ENCODE data around the gene NUBPL.
"Not testable (repeated sequence)": the region's sequence is repeated elsewhere in the genome, so short reads cannot be mapped to it uniquely, and the experiment has no call there.

NUBPL gene

DNA sequence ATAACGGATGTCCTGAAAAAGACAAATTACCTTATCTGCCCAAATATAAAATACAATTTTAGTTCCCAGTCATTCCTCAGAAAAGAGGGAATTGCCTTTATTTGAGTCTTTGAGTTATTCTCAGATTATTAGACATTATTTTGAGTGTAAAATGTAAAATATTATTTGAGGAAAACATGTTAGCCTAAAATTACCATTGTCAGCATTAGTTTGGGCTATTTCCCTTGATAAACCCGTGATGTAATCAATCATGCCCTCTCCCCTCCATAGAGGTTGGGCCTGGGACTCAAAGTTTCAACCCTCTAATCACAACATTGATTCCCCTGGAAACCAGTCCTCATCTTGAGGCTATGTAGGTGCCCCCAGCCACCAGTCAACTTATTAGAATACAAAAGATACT lies 213.4 kb downstream of the NUBPL start:
- Mint-ChIP-seq H3K27me3 (no peaks in the 10 kb centered on the region), H3K4me3 (no peak overlapping the region), H3K36me3 (peaks cover 26% of the 10 kb centered on the region), H3K4me1 (no peaks in the 10 kb centered on the region), H3K27ac (no peak overlapping the region), H3K9me3 (no peaks in the 10 kb centered on the region)

- Mint-ChIP-seq H3K4me1 (no peaks in the 10 kb centered on the region), H3K4me3 (no peak overlapping the region), H3K27ac (no peak overlapping the region), H3K27me3 (no peaks in the 10 kb centered on the region), H3K9me3 (peaks cover 7% of the 10 kb centered on the region), H3K36me3 (peaks cover 32% of the 10 kb centered on the region)
Measured at GRCh38 chr14:31777312-31777711, 216.1 kb downstream of the NUBPL start.

GRCh38 chr14:31781578-31781977 lies 220.4 kb downstream of the NUBPL start:
- Mint-ChIP-seq H3K27ac (no peak overlapping the region), H3K27me3 (no peaks in the 10 kb centered on the region), H3K9me3 (peaks cover 7% of the 10 kb centered on the region)

DNA sequence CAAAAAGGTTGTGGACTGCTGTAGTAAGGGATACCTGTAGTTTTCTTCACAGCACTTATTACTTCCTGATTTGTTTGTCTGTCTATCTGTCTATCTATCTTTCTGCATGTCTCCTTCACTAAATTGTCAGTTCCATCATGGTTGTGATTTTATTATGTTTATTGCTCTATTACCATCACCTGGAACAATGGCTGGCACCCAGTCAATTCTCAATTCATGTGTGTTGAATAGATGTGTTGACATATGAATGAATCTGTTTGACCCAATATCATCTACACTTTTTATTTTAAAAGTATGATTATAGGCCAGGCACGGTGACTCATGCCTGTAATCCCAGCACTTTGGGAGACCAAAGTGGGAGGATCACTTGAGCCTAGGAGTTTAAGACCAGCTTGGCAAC lies 224.4 kb downstream of the NUBPL start:
- H3K27ac Mint-ChIP-seq, result no peak overlapping the region
- no peak overlapping the region for H3K4me3 Mint-ChIP-seq
- H3K36me3 Mint-ChIP-seq, result peaks cover 20% of the 10 kb centered on the region
- H3K4me1 Mint-ChIP-seq, result no peaks in the 10 kb centered on the region
- peaks cover 7% of the 10 kb centered on the region for H3K9me3 Mint-ChIP-seq
- no peaks in the 10 kb centered on the region for H3K27me3 Mint-ChIP-seq

More at GRCh38 chr14:31781578-31781977, 220.4 kb downstream of the NUBPL start:
- H3K4me1 Mint-ChIP-seq, result no peaks in the 10 kb centered on the region
- H3K4me3 Mint-ChIP-seq, result no peak overlapping the region
- peaks cover 19% of the 10 kb centered on the region for H3K36me3 Mint-ChIP-seq

- Mint-ChIP-seq H3K27ac (no peak overlapping the region), H3K9me3 (no peaks in the 10 kb centered on the region), H3K4me1 (no peaks in the 10 kb centered on the region), H3K36me3 (peaks cover 13% of the 10 kb centered on the region), H3K4me3 (no peak overlapping the region), H3K27me3 (no peaks in the 10 kb centered on the region)
Measured at GRCh38 chr14:31787377-31787776, 226.2 kb downstream of the NUBPL start.

DNA sequence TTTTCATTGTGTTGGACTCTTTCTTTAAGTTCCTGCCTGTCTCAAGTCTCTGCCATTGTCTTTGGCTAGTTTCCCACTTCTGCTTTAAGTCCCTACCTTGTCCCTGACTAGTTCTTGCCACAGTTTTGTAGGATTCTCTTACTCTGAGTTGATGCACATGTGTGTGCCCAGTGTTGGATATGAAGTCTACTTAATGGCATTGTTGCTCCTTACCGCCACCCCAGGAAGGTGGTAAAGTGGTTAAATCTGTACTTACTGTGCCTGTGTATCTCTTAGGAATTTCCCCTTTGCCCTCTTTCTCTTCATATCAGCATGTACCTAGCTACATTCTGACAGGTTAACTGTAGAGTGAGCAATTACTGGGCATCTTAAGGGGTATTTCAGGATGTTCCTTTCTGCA lies 227.1 kb downstream of the NUBPL start:
- H3K9me3 Mint-ChIP-seq, result peaks cover 2% of the 10 kb centered on the region
- H3K4me3 Mint-ChIP-seq, result no peak overlapping the region
- no peaks in the 10 kb centered on the region for H3K4me1 Mint-ChIP-seq
- no peaks in the 10 kb centered on the region for H3K27me3 Mint-ChIP-seq
- peaks cover 18% of the 10 kb centered on the region for H3K36me3 Mint-ChIP-seq
- no peak overlapping the region for H3K27ac Mint-ChIP-seq

- no peaks in the 10 kb centered on the region for H3K27me3 Mint-ChIP-seq
- H3K27ac Mint-ChIP-seq, result no peak overlapping the region
- H3K36me3 Mint-ChIP-seq, result peaks cover 15% of the 10 kb centered on the region
- no peak overlapping the region for H3K4me3 Mint-ChIP-seq
- H3K9me3 Mint-ChIP-seq, result peaks cover 4% of the 10 kb centered on the region
- no peaks in the 10 kb centered on the region for H3K4me1 Mint-ChIP-seq
Measured at GRCh38 chr14:31792726-31793125, 231.5 kb downstream of the NUBPL start.

DNA sequence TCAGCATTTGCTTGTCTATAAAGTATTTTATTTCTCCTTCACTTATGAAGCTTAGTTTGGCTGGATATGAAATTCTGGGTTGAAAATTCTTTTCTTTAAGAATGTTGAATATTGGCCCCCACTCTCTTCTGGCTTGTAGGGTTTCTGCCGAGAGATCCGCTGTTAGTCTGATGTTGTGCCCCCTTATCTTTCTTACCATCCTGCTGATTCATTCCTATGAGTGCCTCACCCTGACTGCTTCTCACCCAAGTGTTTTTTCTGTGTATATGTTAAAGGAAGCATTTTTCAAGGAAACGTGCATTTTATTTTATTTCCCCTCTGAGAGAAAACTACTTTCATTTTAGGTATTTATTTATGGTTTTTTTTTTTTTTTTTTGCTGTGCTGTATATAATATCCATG lies 236.7 kb downstream of the NUBPL start:
- H3K4me1 Mint-ChIP-seq, H3K27ac Mint-ChIP-seq, H3K4me3 Mint-ChIP-seq, H3K27me3 Mint-ChIP-seq: not testable (repeated sequence)
- Mint-ChIP-seq H3K9me3 (peaks cover 11% of the 10 kb centered on the region), H3K36me3 (peaks cover 35% of the 10 kb centered on the region)

DNA sequence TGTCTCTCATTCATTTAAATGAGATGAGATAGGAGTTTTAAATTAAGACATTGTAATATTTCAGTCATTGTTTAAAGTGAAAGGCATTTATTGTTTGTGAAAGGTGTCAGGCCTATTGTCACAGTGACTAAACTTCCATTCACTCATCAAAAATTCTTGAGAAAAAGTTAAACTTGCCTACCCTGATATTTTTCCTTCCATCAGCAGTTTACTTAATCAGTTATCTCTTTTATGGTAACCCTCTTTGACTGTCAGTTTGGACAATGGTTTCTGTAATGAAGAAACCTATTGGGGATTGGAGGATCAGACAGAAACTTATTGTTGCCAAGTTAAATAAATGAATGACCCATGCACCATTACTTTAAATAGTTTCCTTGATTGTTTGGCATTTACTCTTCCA lies 241.6 kb downstream of the NUBPL start:
- peaks cover 24% of the 10 kb centered on the region for H3K9me3 Mint-ChIP-seq
- H3K4me3 Mint-ChIP-seq, result no peak overlapping the region
- no peak overlapping the region for H3K27ac Mint-ChIP-seq
- no peaks in the 10 kb centered on the region for H3K27me3 Mint-ChIP-seq
- H3K4me1 Mint-ChIP-seq, result no peaks in the 10 kb centered on the region
- H3K36me3 Mint-ChIP-seq, result peaks cover 45% of the 10 kb centered on the region

- Mint-ChIP-seq H3K9me3 (peaks cover 28% of the 10 kb centered on the region), H3K27ac (no peak overlapping the region), H3K36me3 (peaks cover 51% of the 10 kb centered on the region), H3K4me3 (no peak overlapping the region), H3K4me1 (no peaks in the 10 kb centered on the region), H3K27me3 (no peaks in the 10 kb centered on the region)
Measured at GRCh38 chr14:31806249-31806648, 245.0 kb downstream of the NUBPL start.

DNA sequence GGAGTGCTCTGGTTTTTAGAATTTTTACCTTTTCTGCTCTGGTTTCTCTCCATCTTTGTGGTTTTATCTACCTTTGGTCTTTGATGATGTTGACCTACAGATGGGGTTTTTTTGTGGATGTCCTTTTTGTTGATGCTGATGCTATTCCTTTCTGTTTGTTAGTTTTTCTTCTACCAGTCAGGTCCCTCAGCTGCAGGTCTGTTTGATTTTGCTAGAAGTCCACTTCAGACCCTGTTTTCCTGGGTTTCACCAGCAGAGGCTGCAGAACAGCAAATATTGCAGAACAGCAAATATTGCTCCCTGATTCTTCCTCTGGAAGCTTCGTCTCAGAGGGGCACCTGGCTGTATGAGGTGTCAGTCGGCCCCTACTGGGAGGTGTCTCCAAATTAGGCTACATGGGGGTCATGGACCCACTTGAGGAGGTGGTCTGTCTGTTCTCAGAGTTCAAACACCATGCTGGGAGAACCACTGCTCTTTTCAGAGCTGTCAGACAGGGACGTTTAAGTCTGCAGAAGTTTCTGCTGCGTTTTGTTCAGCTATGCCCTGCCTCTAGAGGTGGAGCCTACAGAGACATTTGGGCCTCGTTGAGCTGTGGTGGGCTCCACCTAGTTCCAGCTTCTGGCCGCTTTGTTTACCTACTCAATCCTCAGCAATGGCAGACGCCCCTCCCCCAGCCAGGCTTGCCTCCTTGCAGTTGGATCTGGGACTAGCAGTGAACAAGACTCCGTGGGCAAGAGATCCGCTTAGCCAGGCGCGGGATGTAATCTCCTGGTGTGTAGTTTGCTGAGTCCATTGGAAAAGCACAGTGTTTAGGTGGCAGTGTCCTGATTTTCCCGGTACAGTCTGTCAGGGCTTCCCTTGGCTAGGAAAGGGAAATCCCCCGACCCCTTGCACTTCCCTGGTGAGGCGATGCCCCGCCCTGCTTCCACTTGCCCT lies 250.8 kb downstream of the NUBPL start:
- H3K4me3 Mint-ChIP-seq, H3K4me1 Mint-ChIP-seq, H3K27me3 Mint-ChIP-seq, H3K27ac Mint-ChIP-seq: not testable (repeated sequence)
- peaks cover 66% of the 10 kb centered on the region for H3K36me3 Mint-ChIP-seq
- H3K9me3 Mint-ChIP-seq, result peaks cover 23% of the 10 kb centered on the region

DNA sequence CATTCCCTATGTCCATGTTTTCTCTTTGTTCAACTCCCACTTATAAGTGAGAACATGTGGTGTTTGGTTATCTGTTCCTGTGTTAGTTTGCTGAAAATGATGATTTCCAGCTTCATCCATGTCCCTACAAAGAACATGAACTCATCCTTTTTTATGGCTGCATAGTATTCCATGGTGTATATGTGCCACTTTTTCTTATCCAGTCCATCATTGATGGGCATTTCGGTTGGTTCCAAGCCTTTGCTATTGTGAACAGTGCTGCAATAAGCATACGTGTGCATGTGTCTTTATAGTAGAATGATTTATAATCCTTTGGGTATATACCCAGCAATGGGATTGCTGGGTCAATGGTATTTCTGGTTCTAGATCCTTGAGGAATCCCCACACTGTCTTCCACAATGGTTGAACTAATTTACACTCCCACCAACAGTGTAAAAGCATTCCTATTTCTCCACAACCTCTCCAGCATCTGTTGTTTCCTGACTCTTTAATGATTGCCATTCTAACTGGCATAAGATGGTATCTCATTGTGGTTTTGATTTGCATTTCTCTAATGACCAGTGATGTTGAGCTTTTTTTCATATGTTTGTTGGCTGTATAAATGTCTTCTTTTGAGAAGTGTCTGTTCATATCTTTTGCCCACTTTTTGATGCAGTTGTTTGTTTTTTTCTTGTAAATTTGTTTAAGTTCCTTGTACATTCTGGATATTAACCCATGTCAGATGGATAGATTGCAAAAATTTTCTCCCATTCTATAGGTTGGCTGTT lies 252.7 kb downstream of the NUBPL start:
- not testable (repeated sequence) for H3K4me1 Mint-ChIP-seq, H3K27ac Mint-ChIP-seq, H3K27me3 Mint-ChIP-seq, H3K4me3 Mint-ChIP-seq
- Mint-ChIP-seq H3K36me3 (peaks cover 69% of the 10 kb centered on the region), H3K9me3 (peaks cover 25% of the 10 kb centered on the region)

DNA sequence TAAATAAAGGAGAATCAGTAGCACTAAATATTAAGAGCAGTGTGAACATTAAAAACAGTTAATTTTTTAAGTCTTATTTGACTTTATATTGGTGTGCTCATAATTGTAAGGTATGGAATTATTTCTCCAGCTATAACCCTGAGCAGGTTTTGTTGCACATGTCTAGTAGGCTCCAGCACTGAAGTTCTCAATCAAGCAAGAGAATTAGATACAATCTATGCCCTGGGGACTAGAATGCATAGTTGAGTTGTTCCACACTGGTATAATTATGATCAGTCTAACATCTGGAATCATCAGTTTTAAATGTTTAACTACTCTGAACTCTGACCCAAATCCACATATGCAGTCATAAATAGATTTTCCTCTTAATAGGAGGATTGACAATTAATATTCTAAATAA lies 258.1 kb downstream of the NUBPL start:
- no peak overlapping the region for H3K4me3 Mint-ChIP-seq
- H3K9me3 Mint-ChIP-seq, result peaks cover 11% of the 10 kb centered on the region
- peaks cover 31% of the 10 kb centered on the region for H3K36me3 Mint-ChIP-seq
- H3K27ac Mint-ChIP-seq, result no peak overlapping the region
- no peaks in the 10 kb centered on the region for H3K4me1 Mint-ChIP-seq
- H3K27me3 Mint-ChIP-seq, result no peaks in the 10 kb centered on the region

GRCh38 chr14:31825459-31825858 lies 264.3 kb downstream of the NUBPL start:
- Mint-ChIP-seq H3K27ac (no peak overlapping the region), H3K9me3 (no peaks in the 10 kb centered on the region), H3K36me3 (peaks cover 14% of the 10 kb centered on the region), H3K4me3 (no peak overlapping the region), H3K4me1 (no peaks in the 10 kb centered on the region), H3K27me3 (no peaks in the 10 kb centered on the region)

GRCh38 chr14:31827325-31827724 lies 266.1 kb downstream of the NUBPL start:
- Mint-ChIP-seq H3K4me3 (no peak overlapping the region), H3K27ac (no peak overlapping the region), H3K9me3 (no peaks in the 10 kb centered on the region), H3K36me3 (peaks cover 17% of the 10 kb centered on the region), H3K27me3 (no peaks in the 10 kb centered on the region), H3K4me1 (no peaks in the 10 kb centered on the region)
